ENCODE data around the gene WDR1. TPM values are rescaled to one million over a fixed set of nuclear protein-coding genes. Genes with fewer than 3 reads are reported as not detected.

The WDR1 gene
- total RNA-seq, 4 donors from 2014 or later = 57.3 to 84.2 (median 72.7) TPM

DNA sequence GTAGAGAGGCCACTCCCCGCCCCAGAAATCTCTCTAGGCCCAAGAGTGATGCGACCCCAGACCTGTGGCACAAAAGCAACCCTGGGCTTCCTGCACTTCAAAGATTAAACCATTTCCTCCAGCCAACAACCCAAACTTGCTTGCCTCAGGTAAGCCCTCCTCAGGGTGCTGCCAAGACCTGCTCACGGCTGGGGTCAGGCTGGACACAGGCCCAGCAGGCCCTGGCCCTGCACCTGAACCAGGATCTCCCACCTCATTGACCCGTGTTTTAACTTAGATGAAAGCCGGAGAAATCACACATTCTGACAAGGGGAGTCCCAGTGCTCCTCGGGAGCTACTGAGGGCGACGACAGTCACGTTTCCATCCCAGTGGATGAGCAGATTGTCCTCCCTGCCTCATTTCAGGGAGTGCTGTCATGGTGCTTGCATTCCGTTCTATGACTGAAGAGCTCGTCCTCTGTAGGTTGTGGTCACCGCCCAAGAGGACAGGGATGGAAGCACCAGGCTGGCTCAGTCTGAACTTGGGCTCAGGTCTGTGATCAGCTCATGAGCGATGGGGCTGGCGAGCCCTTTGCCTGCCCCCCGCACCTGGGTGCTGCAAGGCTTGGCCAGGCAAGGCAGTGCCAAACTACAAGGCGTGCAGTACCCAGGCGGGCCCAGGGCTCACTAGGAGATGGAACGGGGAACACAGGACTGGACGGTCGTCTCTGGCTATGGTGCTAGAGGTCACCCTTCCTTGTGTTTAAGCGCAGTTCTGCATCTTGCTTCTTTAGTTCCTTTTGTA lies 25.9 kb downstream of the WDR1 start:
- intact Hi-C loops (cut with DNase I; ENCODE audit: low total_unique reads) (no loop called here), in situ Hi-C loops (cut with MboI; ENCODE audit: low sequenced_read_pairs in 4 of 4) (no loop called here)
- H3K9me3 ChIP-seq = no peaks in the 10 kb centered on the region
- no peak for ATAC-seq
- TF ChIP-seq POLR2A (IDR thresholded peaks at IDR 0.05) (no peak), CTCF (IDR thresholded peaks at IDR 0.05 in 4 of 5, conservative IDR thresholded peaks at IDR 0.05 in 1 of 5) (no peak)
- DNase-seq = no peak
- peaks cover 72 to 87% of the 10 kb centered on the region in 2 donors for H3K4me1 ChIP-seq
- no peaks in the 10 kb centered on the region for H3K27me3 ChIP-seq
- H3K27ac ChIP-seq = peak overlapping the region; percentile 29 to 99 (median 94)
- H3K36me3 ChIP-seq = peaks cover 0 to 54% of the 10 kb centered on the region in 2 donors
- no peak overlapping the region for H3K4me3 ChIP-seq

DNA sequence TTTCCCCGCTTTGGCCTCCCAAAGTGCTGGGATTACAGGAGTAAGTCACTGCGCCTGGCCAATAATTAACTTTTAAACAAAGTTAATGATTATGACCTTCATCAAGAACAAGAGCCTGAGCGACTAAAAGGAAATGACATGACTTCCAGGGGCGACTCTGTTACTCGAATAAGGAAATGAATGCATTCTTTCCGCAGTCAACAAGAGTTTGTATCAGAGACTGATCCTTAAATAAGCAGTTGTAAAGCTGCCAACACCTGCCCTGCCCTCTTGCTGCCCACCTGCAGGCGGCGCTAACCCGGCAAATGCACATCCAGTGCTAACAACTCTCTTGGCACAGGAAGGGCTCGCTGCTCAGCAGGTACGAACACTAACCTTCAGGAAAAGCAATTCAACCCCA lies 27.3 kb downstream of the WDR1 start:
- TF ChIP-seq POLR2A (IDR thresholded peaks at IDR 0.05) (no peak), CTCF (IDR thresholded peaks at IDR 0.05 in 4 of 5, conservative IDR thresholded peaks at IDR 0.05 in 1 of 5) (peak; percentile 28 to 68 (median 59))
- H3K9me3 ChIP-seq = no peaks in the 10 kb centered on the region
- DNase-seq (peak in 1 of 2 donors; percentile 71), ATAC-seq (peak; percentile 18 to 23)
- intact Hi-C loops (cut with DNase I; ENCODE audit: low total_unique reads) = no loop called here
- H3K27me3 ChIP-seq = no peaks in the 10 kb centered on the region
- peaks cover 72 to 87% of the 10 kb centered on the region in 2 donors for H3K4me1 ChIP-seq
- peak overlapping the region; percentile 29 to 99 (median 94) for H3K27ac ChIP-seq
- no peak overlapping the region for H3K4me3 ChIP-seq
- in situ Hi-C loops (cut with MboI; ENCODE audit: low sequenced_read_pairs in 4 of 4) = no loop called here
- peaks cover 0 to 56% of the 10 kb centered on the region in 2 donors for H3K36me3 ChIP-seq

- in situ Hi-C loops (cut with MboI; ENCODE audit: low sequenced_read_pairs in 4 of 4) (no loop called here), intact Hi-C loops (cut with DNase I; ENCODE audit: low total_unique reads) (no loop called here)
- Histone ChIP-seq H3K27me3 (no peaks in the 10 kb centered on the region), H3K4me1 (peaks cover 67 to 85% of the 10 kb centered on the region in 2 donors), H3K4me3 (no peak overlapping the region), H3K27ac (peak overlapping the region; percentile 29 to 99 (median 94)), H3K9me3 (no peaks in the 10 kb centered on the region), H3K36me3 (peaks cover 0 to 57% of the 10 kb centered on the region in 2 donors)
- ATAC-seq (no peak), DNase-seq (peak in 1 of 2 donors; percentile 7)
- TF ChIP-seq POLR2A (IDR thresholded peaks at IDR 0.05) = no peak
Measured at GRCh38 chr4:10088135-10089010, 28.2 kb downstream of the WDR1 start.

DNA sequence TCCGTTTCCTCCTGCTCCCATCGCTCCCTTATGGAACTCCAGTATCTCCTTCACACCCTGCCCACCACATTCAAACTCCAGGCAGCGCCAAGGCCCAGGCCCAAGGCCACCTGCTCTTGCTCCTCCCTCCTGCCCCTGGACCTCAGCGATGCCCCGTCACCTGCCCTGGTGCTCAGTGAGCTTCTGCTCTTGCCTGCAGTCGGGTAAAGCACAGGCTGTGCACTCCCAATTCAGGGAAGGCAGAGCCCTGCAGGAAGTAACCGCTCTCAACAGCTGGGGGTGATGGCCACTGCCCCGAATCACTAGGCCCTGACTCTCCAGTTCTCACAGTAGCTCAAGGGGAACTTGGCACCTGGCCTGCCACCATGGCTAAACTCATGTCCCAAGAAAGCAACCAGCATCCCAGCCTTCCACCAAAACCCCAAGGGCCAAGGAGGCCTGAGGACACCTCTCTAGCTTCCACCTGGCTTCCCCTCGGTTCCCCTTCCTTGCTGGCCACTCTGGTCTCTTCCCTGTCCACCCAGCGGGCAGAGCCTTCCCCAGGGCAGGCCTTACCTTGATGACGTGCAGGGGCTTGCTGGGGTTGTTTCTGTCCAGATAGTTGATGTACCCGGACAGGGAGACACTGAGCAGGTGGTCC lies 29.3 kb downstream of the WDR1 start:
- Histone ChIP-seq H3K27me3 (no peaks in the 10 kb centered on the region), H3K27ac (peak overlapping the region in 1 of 4 donors; percentile 99), H3K36me3 (peaks cover 0 to 68% of the 10 kb centered on the region in 2 donors), H3K4me3 (no peak overlapping the region), H3K9me3 (no peaks in the 10 kb centered on the region), H3K4me1 (peaks cover 56 to 74% of the 10 kb centered on the region in 2 donors)
- ATAC-seq = no peak
- intact Hi-C loops (cut with DNase I; ENCODE audit: low total_unique reads) (no loop called here), in situ Hi-C loops (cut with MboI; ENCODE audit: low sequenced_read_pairs in 4 of 4) (no loop called here)
- DNase-seq = peak in 1 of 2 donors; percentile 12
- TF ChIP-seq CTCF (IDR thresholded peaks at IDR 0.05 in 4 of 5, conservative IDR thresholded peaks at IDR 0.05 in 1 of 5) = no peak
- TF ChIP-seq POLR2A (IDR thresholded peaks at IDR 0.05) = no peak
